ENCODE measurements around the gene GNG2.

DNA sequence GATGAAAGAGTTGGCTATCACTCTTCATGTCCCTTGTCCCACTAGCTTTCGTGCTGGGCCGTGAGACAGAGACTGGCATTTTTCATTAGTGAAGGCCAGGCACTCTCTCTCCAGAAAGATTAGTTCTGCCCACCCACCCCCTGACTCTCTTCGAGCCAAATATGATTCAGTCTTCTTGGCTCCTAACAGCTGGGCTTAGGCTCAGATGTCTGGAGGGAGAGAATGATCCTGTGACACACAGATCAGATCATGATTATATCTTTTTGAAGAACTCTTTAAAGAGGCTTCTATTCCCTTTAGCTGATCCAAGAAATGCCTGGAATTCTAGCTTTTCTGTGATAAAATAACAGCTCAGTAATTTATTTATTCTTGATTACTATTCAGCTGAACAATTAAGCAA lies 5.2 kb upstream of the GNG2 start:
- TF ChIP-seq, protein P1, sequence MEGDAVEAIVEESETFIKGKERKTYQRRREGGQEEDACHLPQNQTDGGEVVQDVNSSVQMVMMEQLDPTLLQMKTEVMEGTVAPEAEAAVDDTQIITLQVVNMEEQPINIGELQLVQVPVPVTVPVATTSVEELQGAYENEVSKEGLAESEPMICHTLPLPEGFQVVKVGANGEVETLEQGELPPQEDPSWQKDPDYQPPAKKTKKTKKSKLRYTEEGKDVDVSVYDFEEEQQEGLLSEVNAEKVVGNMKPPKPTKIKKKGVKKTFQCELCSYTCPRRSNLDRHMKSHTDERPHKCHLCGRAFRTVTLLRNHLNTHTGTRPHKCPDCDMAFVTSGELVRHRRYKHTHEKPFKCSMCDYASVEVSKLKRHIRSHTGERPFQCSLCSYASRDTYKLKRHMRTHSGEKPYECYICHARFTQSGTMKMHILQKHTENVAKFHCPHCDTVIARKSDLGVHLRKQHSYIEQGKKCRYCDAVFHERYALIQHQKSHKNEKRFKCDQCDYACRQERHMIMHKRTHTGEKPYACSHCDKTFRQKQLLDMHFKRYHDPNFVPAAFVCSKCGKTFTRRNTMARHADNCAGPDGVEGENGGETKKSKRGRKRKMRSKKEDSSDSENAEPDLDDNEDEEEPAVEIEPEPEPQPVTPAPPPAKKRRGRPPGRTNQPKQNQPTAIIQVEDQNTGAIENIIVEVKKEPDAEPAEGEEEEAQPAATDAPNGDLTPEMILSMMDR (conservative IDR thresholded peaks at IDR 0.05 in 1 of 2, IDR thresholded peaks at IDR 0.05 in 1 of 2; ENCODE audit: extremely low read depth in 1 of 2, insufficient read depth in 1 of 2, low read depth in 1 of 2, low read length in 2 of 2) = no peak
- TF ChIP-seq EZH2 (IDR thresholded peaks at IDR 0.05; ENCODE audit: borderline replicate concordance, low read length) = no peak
